ENCODE measurements around the gene WARS2.

The WARS2 gene

GRCh38 chr1:119004129-119004527, 136.3 kb downstream of the WARS2 start:
- in situ Hi-C loops (cut with MboI; ENCODE audit: low sequenced_read_pairs), result loop anchor here (25.0 kb wide), 1 partner anchor 267 kb away; no protein-coding TSS in a partner anchor
- no peak for DNase-seq (ENCODE audit: low spot score in 2 of 2)
- Histone ChIP-seq H3K4me1 (no peaks in the 10 kb centered on the region), H3K27me3 (ENCODE audit: low read depth) (0 out of 2 replicates have a peak, but pooled peaks cover 2% of the 10 kb centered on the region), H3K4me3 (no peak overlapping the region), H3K9me3 (no peaks in the 10 kb centered on the region), H3K36me3 (replicated peaks) (no peaks in the 10 kb centered on the region)

- no peaks in the 10 kb centered on the region for H3K36me3 ChIP-seq (replicated peaks)
- 0 out of 2 replicates have a peak, but pooled peaks cover 2% of the 10 kb centered on the region for H3K27me3 ChIP-seq (ENCODE audit: low read depth)
- in situ Hi-C loops (cut with MboI; ENCODE audit: low sequenced_read_pairs), result loop anchor here (25.0 kb wide), 1 partner anchor 266 kb away; no protein-coding TSS in a partner anchor
- no peaks in the 10 kb centered on the region for H3K4me1 ChIP-seq
- no peaks in the 10 kb centered on the region for H3K9me3 ChIP-seq
- H3K4me3 ChIP-seq, result no peak overlapping the region
- DNase-seq (ENCODE audit: low spot score in 2 of 2), result no peak
Measured at GRCh38 chr1:119003413-119004128, 136.9 kb downstream of the WARS2 start.

GRCh38 chr1:119002028-119002686, 138.3 kb downstream of the WARS2 start:
- no peaks in the 10 kb centered on the region for H3K4me1 ChIP-seq
- no peaks in the 10 kb centered on the region for H3K36me3 ChIP-seq (replicated peaks)
- 0 out of 2 replicates have a peak, but pooled peaks cover 2% of the 10 kb centered on the region for H3K27me3 ChIP-seq (ENCODE audit: low read depth)
- H3K9me3 ChIP-seq, result no peaks in the 10 kb centered on the region
- no peak for DNase-seq (ENCODE audit: low spot score in 2 of 2)
- in situ Hi-C loops (cut with MboI; ENCODE audit: low sequenced_read_pairs), result loop anchor here (25.0 kb wide), 1 partner anchor 265 kb away; no protein-coding TSS in a partner anchor
- no peak overlapping the region for H3K4me3 ChIP-seq

GRCh38 chr1:119001181-119002027, 139.0 kb downstream of the WARS2 start:
- H3K9me3 ChIP-seq, result no peaks in the 10 kb centered on the region
- 0 out of 2 replicates have a peak, but pooled peaks cover 2% of the 10 kb centered on the region for H3K27me3 ChIP-seq (ENCODE audit: low read depth)
- no peak for DNase-seq (ENCODE audit: low spot score in 2 of 2)
- H3K4me1 ChIP-seq, result no peaks in the 10 kb centered on the region
- in situ Hi-C loops (cut with MboI; ENCODE audit: low sequenced_read_pairs), result loop anchor here (25.0 kb wide), 1 partner anchor 264 kb away; no protein-coding TSS in a partner anchor
- no peak overlapping the region for H3K4me3 ChIP-seq
- no peaks in the 10 kb centered on the region for H3K36me3 ChIP-seq (replicated peaks)

- Histone ChIP-seq H3K27me3 (ENCODE audit: low read depth) (no peaks in the 10 kb centered on the region), H3K9me3 (no peaks in the 10 kb centered on the region), H3K4me1 (no peaks in the 10 kb centered on the region), H3K4me3 (no peak overlapping the region), H3K36me3 (replicated peaks) (no peaks in the 10 kb centered on the region)
- DNase-seq (ENCODE audit: low spot score in 2 of 2), result no peak
- in situ Hi-C loops (cut with MboI; ENCODE audit: low sequenced_read_pairs), result loop anchor here (25.0 kb wide), 1 partner anchor 263 kb away; no protein-coding TSS in a partner anchor
Measured at GRCh38 chr1:119000371-119001180, 139.9 kb downstream of the WARS2 start.

- DNase-seq (ENCODE audit: low spot score in 2 of 2), result no peak
- no peaks in the 10 kb centered on the region for H3K4me1 ChIP-seq
- H3K36me3 ChIP-seq (replicated peaks), result no peaks in the 10 kb centered on the region
- H3K9me3 ChIP-seq, result no peaks in the 10 kb centered on the region
- H3K27me3 ChIP-seq (ENCODE audit: low read depth), result no peaks in the 10 kb centered on the region
- no peak overlapping the region for H3K4me3 ChIP-seq
- in situ Hi-C loops (cut with MboI; ENCODE audit: low sequenced_read_pairs), result loop anchor here (25.0 kb wide), 1 partner anchor 262 kb away; no protein-coding TSS in a partner anchor
Measured at GRCh38 chr1:118999348-119000071, 140.9 kb downstream of the WARS2 start.

- in situ Hi-C loops (cut with MboI; ENCODE audit: low sequenced_read_pairs), result no loop called here
- Histone ChIP-seq H3K27me3 (ENCODE audit: low read depth) (no peaks in the 10 kb centered on the region), H3K4me3 (no peak overlapping the region), H3K4me1 (no peaks in the 10 kb centered on the region), H3K36me3 (replicated peaks) (no peaks in the 10 kb centered on the region), H3K9me3 (no peaks in the 10 kb centered on the region)
- DNase-seq (ENCODE audit: low spot score in 2 of 2), result no peak
Measured at GRCh38 chr1:118998171-118998570, 142.3 kb downstream of the WARS2 start.

GRCh38 chr1:118997225-118997624, 143.2 kb downstream of the WARS2 start:
- in situ Hi-C loops (cut with MboI; ENCODE audit: low sequenced_read_pairs), result no loop called here
- Histone ChIP-seq H3K27me3 (ENCODE audit: low read depth) (no peaks in the 10 kb centered on the region), H3K4me1 (no peaks in the 10 kb centered on the region), H3K4me3 (no peak overlapping the region), H3K9me3 (no peaks in the 10 kb centered on the region), H3K36me3 (replicated peaks) (no peaks in the 10 kb centered on the region)
- no peak for DNase-seq (ENCODE audit: low spot score in 2 of 2)

GRCh38 chr1:118995312-118996016, 145.0 kb downstream of the WARS2 start:
- no peaks in the 10 kb centered on the region for H3K27me3 ChIP-seq (ENCODE audit: low read depth)
- no peak for DNase-seq (ENCODE audit: low spot score in 2 of 2)
- H3K4me1 ChIP-seq, result no peaks in the 10 kb centered on the region
- in situ Hi-C loops (cut with MboI; ENCODE audit: low sequenced_read_pairs), result no loop called here
- no peaks in the 10 kb centered on the region for H3K36me3 ChIP-seq (replicated peaks)
- no peaks in the 10 kb centered on the region for H3K9me3 ChIP-seq
- H3K4me3 ChIP-seq, result no peak overlapping the region

- no peaks in the 10 kb centered on the region for H3K4me1 ChIP-seq
Measured at GRCh38 chr1:118993700-118994026, 146.8 kb downstream of the WARS2 start.

GRCh38 chr1:118992868-118993699, 147.4 kb downstream of the WARS2 start:
- no peaks in the 10 kb centered on the region for H3K4me1 ChIP-seq
- H3K27me3 ChIP-seq (ENCODE audit: low read depth), result no peaks in the 10 kb centered on the region
- no peak overlapping the region for H3K4me3 ChIP-seq
- H3K36me3 ChIP-seq (replicated peaks), result no peaks in the 10 kb centered on the region
- H3K9me3 ChIP-seq, result no peaks in the 10 kb centered on the region; the same call in 1 of the 2 replicates
- in situ Hi-C loops (cut with MboI; ENCODE audit: low sequenced_read_pairs), result no loop called here
- DNase-seq (ENCODE audit: low spot score in 2 of 2), result no peak

More at GRCh38 chr1:118993700-118994026, 146.8 kb downstream of the WARS2 start:
- Histone ChIP-seq H3K27me3 (ENCODE audit: low read depth) (no peaks in the 10 kb centered on the region), H3K4me3 (no peak overlapping the region), H3K9me3 (no peaks in the 10 kb centered on the region), H3K36me3 (replicated peaks) (no peaks in the 10 kb centered on the region)
- in situ Hi-C loops (cut with MboI; ENCODE audit: low sequenced_read_pairs), result no loop called here
- DNase-seq (ENCODE audit: low spot score in 2 of 2), result no peak
